CD4-positive, alpha-beta memory T cell (primary cell): ENCODE data around the gene SLC23A3. TPM values are rescaled to one million over a fixed set of nuclear protein-coding genes. Genes with fewer than 3 reads are reported as not detected.

Source experiments
- CTCF ChIA-PET: fragments of 350-600 bp; sonication (Branson Sonifier 250); formaldehyde crosslinking; loops from one replicate; lab custom pipeline; 2021; ENCODE audit warnings: inconsistent platforms; ENCODE audit not compliant: partially characterized antibody; lab: Charles Lee
- POLR2A ChIA-PET: fragments of 350-600 bp; sonication (Branson Sonifier 250); formaldehyde crosslinking; loops from one replicate; lab custom pipeline; 2021; ENCODE audit not compliant: partially characterized antibody; lab: Charles Lee
- DNase-seq, 5 donors: peaks; one replicate each; pipeline versions ENCODE4 v3.0.0 to v3.0.0-alpha.2; 2020 to 2022; ENCODE audit warnings: mixed read lengths in 1 of 5
- H3K27ac ChIP-seq: one replicate; pipeline ENCODE4 v1.7.0; 2013; ENCODE audit warnings: low read depth, low read length
- H3K27me3 ChIP-seq: 2 replicates; pipeline ENCODE4 v1.7.0; 2013; ENCODE audit warnings: mild to moderate bottlenecking, low read length, moderate library complexity; ENCODE audit not compliant: insufficient read depth
- H3K36me3 ChIP-seq: 2 replicates; pipeline ENCODE4 v1.7.0; 2013; ENCODE audit warnings: mild to moderate bottlenecking, low read length, moderate library complexity; ENCODE audit not compliant: insufficient read depth
- H3K4me1 ChIP-seq: 2 replicates; pipeline ENCODE4 v1.7.0; 2013; ENCODE audit warnings: mild to moderate bottlenecking, low read length, moderate library complexity; ENCODE audit not compliant: insufficient read depth
- H3K4me3 ChIP-seq, 2 donors: one replicate each; pipeline ENCODE4 v1.7.0; 2013; ENCODE audit warnings: low read length in 2 of 2, mild to moderate bottlenecking in 1 of 2
- H3K9me3 ChIP-seq, 2 donors: one replicate each; pipeline ENCODE4 v1.7.0; 2013; ENCODE audit warnings: low read length in 2 of 2, control low read depth in 1 of 2; ENCODE audit not compliant: control insufficient read depth in 1 of 2
- H3K27ac Mint-ChIP-seq, 7 donors: one replicate each; pipeline ENCODE4 v1.8.0; 2020 to 2021; ENCODE audit warnings: mixed read lengths in 7 of 7, mild to moderate bottlenecking in 6 of 7, inconsistent platforms in 3 of 7, moderate library complexity in 3 of 7
- H3K27me3 Mint-ChIP-seq, 2 donors: one replicate each; pipeline ENCODE4 v1.8.0; 2020 to 2021; ENCODE audit warnings: mixed read lengths in 2 of 2
- H3K36me3 Mint-ChIP-seq, 2 donors: one replicate each; pipeline ENCODE4 v1.8.0; 2020 to 2021; ENCODE audit warnings: mixed read lengths in 2 of 2, inconsistent platforms in 1 of 2, mild to moderate bottlenecking in 1 of 2
- H3K4me1 Mint-ChIP-seq, 4 donors: one replicate each; pipeline ENCODE4 v1.8.0; 2020 to 2021; ENCODE audit warnings: mixed read lengths in 4 of 4, mild to moderate bottlenecking in 1 of 4
- H3K4me3 Mint-ChIP-seq, 8 donors: one replicate each; pipeline ENCODE4 v1.8.0; 2020 to 2021; ENCODE audit warnings: mixed read lengths in 8 of 8, mild to moderate bottlenecking in 7 of 8, moderate library complexity in 6 of 8, inconsistent platforms in 3 of 8
- H3K9me3 Mint-ChIP-seq, 8 donors: one replicate each; pipeline ENCODE4 v1.8.0; 2020 to 2021; ENCODE audit warnings: mixed read lengths in 8 of 8, mild to moderate bottlenecking in 5 of 8, inconsistent platforms in 3 of 8, moderate library complexity in 1 of 8
- intact Hi-C: fragments of 100-400 bp; cut with micrococcal nuclease; formaldehyde crosslinking; loops from one replicate; pipeline ENCODE4 v1.15.1; 2023
- polyA plus RNA-seq, 2 donors: library from polyadenylated mRNA; unstranded; fragments of 300-500 nt; fragmentation: Illumina TruSeq; gene quantifications; one replicate each; pipeline ENCODE4 v1.2.3, GENCODE V29; 2021
- total RNA-seq, 2 experiments: library from RNA; stranded (reverse); gene quantifications; one replicate each; pipeline ENCODE4 v1.2.3, GENCODE V29; 2021

The SLC23A3 gene
- total and polyA plus RNA-seq, 4 experiments from 2014 or later, result 11.8 to 12.1 TPM; not detected in 2

GRCh38 chr2:219197388-219197787, 27.6 kb upstream of the SLC23A3 start:
- ChIA-PET POLR2A (interaction anchor here (0.8 to 2.6 kb wide), 2 partner anchors 9 to 17 kb away, joined by 3 to 13 read pairs; partner anchors contain the start of gene ZFAND2B), CTCF (interaction anchor here (1.2 kb wide), 1 partner anchor 9 kb away, joined by 3 read pairs; no protein-coding TSS in a partner anchor)
- Histone ChIP-seq H3K27ac (no peak overlapping the region), H3K4me1 (no peaks in the 10 kb centered on the region), H3K27me3 (no peaks in the 10 kb centered on the region), H3K36me3 (no peaks in the 10 kb centered on the region), H3K9me3 (no peaks in the 10 kb centered on the region), H3K4me3 (no peak overlapping the region)
- no peak for DNase-seq
- H3K4me1 Mint-ChIP-seq, result peaks cover 2 to 8% (median 4%) of the 10 kb centered on the region in 4 donors
- H3K27me3 Mint-ChIP-seq, result peaks cover 5 to 8% of the 10 kb centered on the region in 2 donors
- intact Hi-C loops, result no loop called here
- no peak overlapping the region for H3K4me3 Mint-ChIP-seq
- H3K9me3 Mint-ChIP-seq, result no peaks in the 10 kb centered on the region
- peaks cover 0 to 3% of the 10 kb centered on the region in 2 donors for H3K36me3 Mint-ChIP-seq
- no peak overlapping the region for H3K27ac Mint-ChIP-seq

- CTCF ChIA-PET, result no interaction called here
- no peaks in the 10 kb centered on the region for H3K9me3 ChIP-seq
- peaks cover 8 to 20% (median 8%) of the 10 kb centered on the region in 4 donors for H3K4me1 Mint-ChIP-seq
- no peaks in the 10 kb centered on the region for H3K27me3 Mint-ChIP-seq
- POLR2A ChIA-PET, result no interaction called here
- no peak overlapping the region for H3K4me3 Mint-ChIP-seq
- H3K4me3 ChIP-seq, result no peak overlapping the region
- no peak overlapping the region for H3K27ac ChIP-seq
- H3K4me1 ChIP-seq, result peaks cover 13% of the 10 kb centered on the region
- H3K27ac Mint-ChIP-seq, result peak overlapping the region in 5 of 7 donors; percentile 30 to 55 (median 49)
- H3K36me3 ChIP-seq, result peaks cover 25% of the 10 kb centered on the region
- H3K36me3 Mint-ChIP-seq, result peaks cover 20 to 30% of the 10 kb centered on the region in 2 donors
- intact Hi-C loops, result no loop called here
- DNase-seq, result no peak
- H3K9me3 Mint-ChIP-seq, result no peaks in the 10 kb centered on the region
- H3K27me3 ChIP-seq, result no peaks in the 10 kb centered on the region
Observed at GRCh38 chr2:219186754-219187456, 17.1 kb upstream of the SLC23A3 start.

- CTCF ChIA-PET, result interaction anchor here (1.2 to 5.6 kb wide), 5 partner anchors 9 to 111 kb away, joined by 3 to 22 read pairs (median 4); partner anchors contain the start of gene SLC23A3
- H3K9me3 Mint-ChIP-seq, result no peaks in the 10 kb centered on the region
- Histone ChIP-seq H3K4me3 (no peak overlapping the region), H3K9me3 (no peaks in the 10 kb centered on the region), H3K27me3 (no peaks in the 10 kb centered on the region), H3K27ac (no peak overlapping the region), H3K36me3 (peaks cover 50% of the 10 kb centered on the region), H3K4me1 (peaks cover 39% of the 10 kb centered on the region)
- H3K4me3 Mint-ChIP-seq, result no peak overlapping the region
- intact Hi-C loops, result no loop called here
- H3K4me1 Mint-ChIP-seq, result peaks cover 20 to 48% (median 30%) of the 10 kb centered on the region in 4 donors
- POLR2A ChIA-PET, result interaction anchor here (0.7 to 1.6 kb wide), 3 partner anchors 12 to 66 kb away, joined by 3 to 4 read pairs (median 4); partner anchors contain the start of gene ZFAND2B
- no peaks in the 10 kb centered on the region for H3K27me3 Mint-ChIP-seq
- peak overlapping the region in 4 of 7 donors; percentile 36 to 81 (median 60) for H3K27ac Mint-ChIP-seq
- H3K36me3 Mint-ChIP-seq, result peaks cover 32 to 51% of the 10 kb centered on the region in 2 donors
- no peak for DNase-seq
Observed at GRCh38 chr2:219184121-219184520, 14.3 kb upstream of the SLC23A3 start.

GRCh38 chr2:219183151-219183772, 13.4 kb upstream of the SLC23A3 start:
- Mint-ChIP-seq H3K36me3 (peaks cover 32 to 57% of the 10 kb centered on the region in 2 donors), H3K27me3 (no peaks in the 10 kb centered on the region), H3K4me3 (no peak overlapping the region), H3K4me1 (peaks cover 26 to 54% (median 36%) of the 10 kb centered on the region in 4 donors), H3K27ac (peak overlapping the region; percentile 31 to 89 (median 70)), H3K9me3 (no peaks in the 10 kb centered on the region)
- Histone ChIP-seq H3K9me3 (no peaks in the 10 kb centered on the region), H3K36me3 (peaks cover 50% of the 10 kb centered on the region), H3K4me1 (peaks cover 45% of the 10 kb centered on the region), H3K27ac (no peak overlapping the region), H3K27me3 (no peaks in the 10 kb centered on the region), H3K4me3 (no peak overlapping the region)
- CTCF ChIA-PET, result interaction anchor here (1.0 to 5.6 kb wide), 5 partner anchors 10 to 112 kb away, joined by 3 to 22 read pairs (median 3); partner anchors contain the start of gene SLC23A3
- POLR2A ChIA-PET, result interaction anchor here (1.2 to 5.3 kb wide), 3 partner anchors 23 to 66 kb away, joined by 4 to 44 read pairs (median 5); partner anchors contain the start of gene ZFAND2B
- intact Hi-C loops, result no loop called here
- no peak for DNase-seq

GRCh38 chr2:219182331-219183150, 12.7 kb upstream of the SLC23A3 start:
- H3K9me3 Mint-ChIP-seq, result no peaks in the 10 kb centered on the region
- POLR2A ChIA-PET, result interaction anchor here (1.1 to 5.3 kb wide), 5 partner anchors 17 to 97 kb away, joined by 4 to 44 read pairs (median 6); partner anchors contain the start of genes ANKZF1, ATG9A, DNAJB2 and ZFAND2B
- no peaks in the 10 kb centered on the region for H3K27me3 Mint-ChIP-seq
- intact Hi-C loops, result no loop called here
- Histone ChIP-seq H3K27me3 (no peaks in the 10 kb centered on the region), H3K9me3 (no peaks in the 10 kb centered on the region), H3K4me3 (no peak overlapping the region), H3K4me1 (peaks cover 45% of the 10 kb centered on the region), H3K27ac (peak overlapping the region; percentile 15), H3K36me3 (peaks cover 50% of the 10 kb centered on the region)
- peak overlapping the region in 1 of 8 donors; percentile 63 for H3K4me3 Mint-ChIP-seq
- H3K36me3 Mint-ChIP-seq, result peaks cover 32 to 61% of the 10 kb centered on the region in 2 donors
- H3K4me1 Mint-ChIP-seq, result peaks cover 27 to 56% (median 38%) of the 10 kb centered on the region in 4 donors
- H3K27ac Mint-ChIP-seq, result peak overlapping the region in 6 of 7 donors; percentile 29 to 89 (median 68)
- CTCF ChIA-PET, result interaction anchor here (1.0 to 5.6 kb wide), 5 partner anchors 10 to 112 kb away, joined by 3 to 22 read pairs (median 3); partner anchors contain the start of gene SLC23A3
- DNase-seq, result no peak

GRCh38 chr2:219181531-219181930, 11.7 kb upstream of the SLC23A3 start:
- Histone ChIP-seq H3K4me1 (peaks cover 45% of the 10 kb centered on the region), H3K27me3 (no peaks in the 10 kb centered on the region), H3K4me3 (no peak overlapping the region), H3K36me3 (peaks cover 50% of the 10 kb centered on the region), H3K9me3 (no peaks in the 10 kb centered on the region), H3K27ac (peak overlapping the region; percentile 15)
- H3K4me3 Mint-ChIP-seq, result peak overlapping the region in 3 of 8 donors; percentile 17 to 36 (median 27)
- no peaks in the 10 kb centered on the region for H3K9me3 Mint-ChIP-seq
- peak overlapping the region in 6 of 7 donors; percentile 25 to 89 (median 66) for H3K27ac Mint-ChIP-seq
- peaks cover 28 to 58% (median 41%) of the 10 kb centered on the region in 4 donors for H3K4me1 Mint-ChIP-seq
- CTCF ChIA-PET, result interaction anchor here (1.2 to 5.6 kb wide), 3 partner anchors 10 to 11 kb away, joined by 3 to 22 read pairs (median 4); partner anchors contain the start of gene SLC23A3
- H3K27me3 Mint-ChIP-seq, result no peaks in the 10 kb centered on the region
- POLR2A ChIA-PET, result interaction anchor here (0.9 to 5.3 kb wide), 8 partner anchors 11 to 98 kb away, joined by 3 to 44 read pairs (median 6); partner anchors contain the start of genes ABCB6, ANKZF1, DNAJB2 and ZFAND2B
- H3K36me3 Mint-ChIP-seq, result peaks cover 32 to 66% of the 10 kb centered on the region in 2 donors
- DNase-seq, result no peak
- intact Hi-C loops, result no loop called here
